Measurements from ENCODE around the gene PITPNB. TPM values are rescaled to one million over a fixed set of nuclear protein-coding genes. Genes with fewer than 3 reads are reported as not detected.

The PITPNB gene
- total and polyA plus RNA-seq, 2 of the 13 experiments (the other 11 are each of a cell fraction or from before 2014, with no cell fraction given), result 17.0 to 30.1 TPM

GRCh38 chr22:27919222-27919941 lies at the start of gene PITPNB (continued):
- TF ChIP-seq ZNF160 (CRISPR knock-in tag; IDR thresholded peaks at IDR 0.05) (no peak), RFX3 (CRISPR knock-in tag; IDR thresholded peaks at IDR 0.05) (no peak), JDP2 (CRISPR knock-in tag; IDR thresholded peaks at IDR 0.05; ENCODE audit: borderline replicate concordance) (no peak), HOXD1 (CRISPR knock-in tag; IDR thresholded peaks at IDR 0.05) (no peak), ETS1 (CRISPR knock-in tag; IDR thresholded peaks at IDR 0.05) (no peak), ZNF552 (CRISPR knock-in tag; IDR thresholded peaks at IDR 0.05; ENCODE audit: borderline replicate concordance) (0 out of 2 replicates have a peak, but pooled peaks have one; percentile 26), ZBTB10 (CRISPR knock-in tag; IDR thresholded peaks at IDR 0.05; ENCODE audit: borderline replicate concordance) (no peak), SKIL (CRISPR knock-in tag; IDR thresholded peaks at IDR 0.05; ENCODE audit: borderline replicate concordance) (no peak), ZNF720 (CRISPR knock-in tag; IDR thresholded peaks at IDR 0.05) (no peak), RNF219 (CRISPR knock-in tag; IDR thresholded peaks at IDR 0.05) (no peak), NFKBIZ (CRISPR knock-in tag; IDR thresholded peaks at IDR 0.05) (no peak), ZNF691 (CRISPR knock-in tag; IDR thresholded peaks at IDR 0.05; ENCODE audit: borderline replicate concordance, low read depth) (no peak), ZNF790 (CRISPR knock-in tag; IDR thresholded peaks at IDR 0.05; ENCODE audit: borderline replicate concordance) (no peak), JUN (CRISPR knock-in tag; IDR thresholded peaks at IDR 0.05) (no peak), SALL2 (CRISPR knock-in tag; IDR thresholded peaks at IDR 0.05) (no peak), ZNF709 (CRISPR knock-in tag; IDR thresholded peaks at IDR 0.05) (0 out of 2 replicates have a peak, but pooled peaks have one; percentile 54), ZNF136 (CRISPR knock-in tag; IDR thresholded peaks at IDR 0.05; ENCODE audit: low read depth) (peak; percentile 34; the same call in 1 of the 2 replicates), ARNT (IDR thresholded peaks at IDR 0.05) (no peak), KMT2B (CRISPR knock-in tag; IDR thresholded peaks at IDR 0.05) (peak; percentile 85), ZNF33A (CRISPR knock-in tag; IDR thresholded peaks at IDR 0.05; ENCODE audit: borderline replicate concordance) (no peak), ZNF557 (CRISPR knock-in tag; IDR thresholded peaks at IDR 0.05) (no peak)
